ENCODE data around the gene C14orf93.
"Not testable (repeated sequence)": the region's sequence is repeated elsewhere in the genome, so short reads cannot be mapped to it uniquely, and the experiment has no call there.

C14orf93 gene

DNA sequence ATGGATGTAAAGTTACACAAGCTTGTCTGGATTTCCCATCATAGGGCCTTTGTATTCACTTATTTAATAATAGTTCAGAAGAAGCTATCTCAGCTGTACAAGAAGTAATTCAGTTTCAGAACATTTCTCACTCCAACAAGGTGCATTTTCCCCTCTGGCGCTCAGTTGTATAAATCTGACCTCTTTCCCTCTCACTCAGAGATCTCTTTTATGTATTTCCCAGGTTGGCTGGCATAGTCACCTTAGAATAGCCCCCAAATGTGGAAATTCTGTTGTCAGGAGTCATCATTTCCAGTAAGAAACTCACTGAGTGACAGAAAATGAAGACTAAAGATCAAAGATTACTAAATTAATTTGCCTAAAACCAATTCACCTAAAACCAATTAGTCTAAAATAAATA lies 38.8 kb downstream of the C14orf93 start:
- no peaks in the 10 kb centered on the region for H3K4me1 ChIP-seq (ENCODE audit: insufficient read depth, low read length, severe bottlenecking)
- no peaks in the 10 kb centered on the region for H3K9me3 ChIP-seq (ENCODE audit: low read length)
- TF ChIP-seq EZH2 (IDR thresholded peaks at IDR 0.05; ENCODE audit: borderline replicate concordance, low read length) (no peak), CTCF (IDR thresholded peaks at IDR 0.05; ENCODE audit: low read length) (no peak)
- H3K4me3 ChIP-seq (ENCODE audit: low read depth, low read length, poor library complexity, severe bottlenecking) = no peak overlapping the region
- H3K36me3 ChIP-seq (ENCODE audit: insufficient read depth, low read length) = no peaks in the 10 kb centered on the region
- no peaks in the 10 kb centered on the region for H3F3A ChIP-seq (ENCODE audit: insufficient read depth, low read length)
- H4K20me1 ChIP-seq (ENCODE audit: insufficient read depth, low read length) = no peaks in the 10 kb centered on the region
- H3K27me3 ChIP-seq (ENCODE audit: insufficient read depth, low read length) = peaks cover 4% of the 10 kb centered on the region; the same call in 1 of the 2 replicates
- no peak overlapping the region for H3K9ac ChIP-seq (ENCODE audit: low read length)
- no peak overlapping the region for H3K27ac ChIP-seq (ENCODE audit: low read depth, low read length, poor library complexity, severe bottlenecking)
- no peaks in the 10 kb centered on the region for H3K9me2 ChIP-seq (ENCODE audit: low read depth, low read length)
- H3K4me2 ChIP-seq (ENCODE audit: low read length) = no peak overlapping the region
- H2AFZ ChIP-seq (ENCODE audit: low read length) = no peak overlapping the region
- no peaks in the 10 kb centered on the region for H3K79me2 ChIP-seq (ENCODE audit: insufficient read depth, low read length)

DNA sequence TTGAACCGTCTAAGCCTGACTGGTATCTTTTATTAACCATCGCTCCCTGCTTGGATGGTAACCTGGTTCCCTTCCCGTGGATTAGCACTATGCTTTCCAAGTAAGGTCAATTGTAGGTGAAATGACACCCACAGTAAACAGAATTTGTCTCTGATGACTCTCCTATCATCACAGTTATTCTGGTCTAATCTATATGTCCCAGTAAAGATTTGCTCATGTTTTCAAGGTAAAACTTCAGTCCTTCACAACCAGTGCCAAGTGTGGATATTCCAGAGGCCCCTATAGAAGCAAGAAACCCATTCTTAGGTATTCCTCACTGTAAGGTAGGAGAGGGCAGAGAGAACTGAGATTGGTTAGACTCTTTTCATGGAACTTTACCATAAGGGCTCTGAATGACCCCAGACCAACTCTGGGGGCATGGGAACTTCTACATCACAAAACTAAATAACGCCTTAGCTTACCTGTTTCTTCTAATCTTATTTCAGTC lies 43.1 kb downstream of the C14orf93 start:
- no peak for TF ChIP-seq CTCF (IDR thresholded peaks at IDR 0.05; ENCODE audit: low read length)
- no peak for TF ChIP-seq EZH2 (IDR thresholded peaks at IDR 0.05; ENCODE audit: borderline replicate concordance, low read length)
- no peaks in the 10 kb centered on the region for H3K4me1 ChIP-seq (ENCODE audit: insufficient read depth, low read length, severe bottlenecking)

DNA sequence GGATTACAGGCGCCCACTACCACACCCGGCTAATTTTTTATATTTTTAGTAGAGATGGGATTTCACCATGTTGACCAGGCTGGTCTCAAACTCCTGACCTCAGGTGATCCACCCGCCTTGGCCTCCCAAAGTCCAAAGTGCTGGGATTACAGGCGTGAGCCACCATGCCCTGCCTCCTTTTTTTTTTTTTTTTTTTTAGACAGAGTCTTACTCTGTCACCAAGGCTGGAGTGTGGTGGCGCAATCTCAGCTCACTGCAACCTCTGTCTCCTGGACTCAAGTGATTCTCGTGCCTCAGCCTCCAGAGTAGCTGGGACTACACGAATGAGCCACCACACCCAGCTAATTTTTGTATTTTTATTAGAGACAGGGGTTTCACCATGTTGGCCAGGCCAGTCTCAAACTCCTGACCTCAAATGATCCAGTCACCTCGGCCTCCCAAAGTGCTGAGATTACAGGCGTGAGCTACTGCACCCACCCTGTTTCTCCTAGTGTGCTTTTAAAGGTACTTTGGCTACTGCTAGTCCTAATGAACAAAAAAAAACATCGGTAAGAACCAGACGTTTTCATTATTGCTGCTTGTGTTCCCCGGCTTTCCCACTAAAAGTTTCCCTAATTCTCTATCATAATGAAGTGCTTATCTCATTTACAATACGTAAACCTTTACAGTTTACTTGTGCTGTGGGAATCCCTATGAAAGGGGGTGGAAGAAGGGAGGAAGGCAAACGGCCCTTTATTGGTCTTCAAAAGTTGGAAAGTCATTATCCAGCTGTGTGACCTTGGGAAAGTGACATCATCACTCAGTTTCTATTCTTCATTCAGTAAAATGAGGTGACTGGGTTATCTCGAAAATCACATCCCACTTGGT lies 43.8 kb downstream of the C14orf93 start:
- H3K9me2 ChIP-seq (ENCODE audit: low read depth, low read length); H3F3A ChIP-seq (ENCODE audit: insufficient read depth, low read length): not testable (repeated sequence)

More for the DNA sequence above, 43.1 kb downstream of the C14orf93 start:
- Histone ChIP-seq H3K36me3 (ENCODE audit: insufficient read depth, low read length) (no peaks in the 10 kb centered on the region; the same call in 1 of the 2 replicates), H3K9me3 (ENCODE audit: low read length) (no peaks in the 10 kb centered on the region), H3F3A (ENCODE audit: insufficient read depth, low read length) (no peaks in the 10 kb centered on the region), H3K9me2 (ENCODE audit: low read depth, low read length) (no peaks in the 10 kb centered on the region), H4K20me1 (ENCODE audit: insufficient read depth, low read length) (no peaks in the 10 kb centered on the region), H3K9ac (ENCODE audit: low read length) (no peak overlapping the region), H3K4me2 (ENCODE audit: low read length) (no peak overlapping the region), H3K79me2 (ENCODE audit: insufficient read depth, low read length) (no peaks in the 10 kb centered on the region), H3K27me3 (ENCODE audit: insufficient read depth, low read length) (no peaks in the 10 kb centered on the region), H3K4me3 (ENCODE audit: low read depth, low read length, poor library complexity, severe bottlenecking) (no peak overlapping the region), H2AFZ (ENCODE audit: low read length) (no peak overlapping the region), H3K27ac (ENCODE audit: low read depth, low read length, poor library complexity, severe bottlenecking) (no peak overlapping the region)

More for the DNA sequence above, 43.8 kb downstream of the C14orf93 start:
- not testable (repeated sequence) for H3K4me3 ChIP-seq (ENCODE audit: low read depth, low read length, poor library complexity, severe bottlenecking); H3K79me2 ChIP-seq (ENCODE audit: insufficient read depth, low read length); H3K27me3 ChIP-seq (ENCODE audit: insufficient read depth, low read length); H4K20me1 ChIP-seq (ENCODE audit: insufficient read depth, low read length); H3K4me2 ChIP-seq (ENCODE audit: low read length); H3K4me1 ChIP-seq (ENCODE audit: insufficient read depth, low read length, severe bottlenecking); H3K36me3 ChIP-seq (ENCODE audit: insufficient read depth, low read length); H3K9ac ChIP-seq (ENCODE audit: low read length); H3K9me3 ChIP-seq (ENCODE audit: low read length); H3K27ac ChIP-seq (ENCODE audit: low read depth, low read length, poor library complexity, severe bottlenecking); H2AFZ ChIP-seq (ENCODE audit: low read length)
